HEK293 (cell line): ENCODE results near the gene FGF3.

Experiments
- YY1 ChIP-seq: fragments of 450-650 bp; formaldehyde crosslinking; IDR thresholded peaks from 2 replicates; pipeline ENCODE4 v1.5.1; 2018; ENCODE audit warnings: missing biosample characterization, missing genetic modification characterization
- ZBTB8A ChIP-seq: fragments of 450-650 bp; formaldehyde crosslinking; IDR thresholded peaks from 2 replicates; pipeline ENCODE4 v1.5.1; 2016; ENCODE audit warnings: missing biosample characterization, missing genetic modification characterization
- ZFHX2 ChIP-seq: fragments of 450-650 bp; formaldehyde crosslinking; conservative IDR thresholded peaks from 2 replicates; pipeline ENCODE4 v1.5.1; 2016; ENCODE audit warnings: missing biosample characterization, missing genetic modification characterization
- ZNF274 ChIP-seq, 2 experiments: fragments of 200-500 bp in 1 of 2; fragments of 450-650 bp in 1 of 2; sonication (Bioruptor generic) in 1 of 2; formaldehyde crosslinking in 1 of 2; IDR thresholded peaks; 2 replicates each; pipeline versions ENCODE4 v1.5.1 to v1.6.1; 2014 to 2016; ENCODE audit warnings: borderline replicate concordance in 1 of 2, inconsistent platforms in 1 of 2, low read length in 1 of 2, missing biosample characterization in 1 of 2, missing genetic modification characterization in 1 of 2
- ZNF335 ChIP-seq: fragments of 450-650 bp; formaldehyde crosslinking; conservative IDR thresholded peaks from 2 replicates; pipeline ENCODE4 v1.5.1; 2016; ENCODE audit warnings: missing biosample characterization, missing genetic modification characterization
- ZNF585B ChIP-seq: fragments of 450-650 bp; formaldehyde crosslinking; IDR thresholded peaks from 2 replicates; pipeline ENCODE4 v1.5.1; 2016; ENCODE audit warnings: missing biosample characterization, missing genetic modification characterization
- ZNF843 ChIP-seq: fragments of 450-650 bp; formaldehyde crosslinking; IDR thresholded peaks from 2 replicates; pipeline ENCODE4 v1.5.1; 2016; ENCODE audit warnings: missing biosample characterization, missing genetic modification characterization
- TF ChIP-seq, protein P1 (sequence below): fragments of 450-650 bp; formaldehyde crosslinking; IDR thresholded peaks from 2 replicates; pipeline ENCODE4 v1.5.1; 2016; ENCODE audit warnings: missing biosample characterization, missing genetic modification characterization
- TF ChIP-seq, protein P2 (sequence below): fragments of 450-650 bp; formaldehyde crosslinking; IDR thresholded peaks from 2 replicates; pipeline ENCODE4 v1.5.1; 2016; ENCODE audit warnings: missing biosample characterization, missing genetic modification characterization

DNA sequence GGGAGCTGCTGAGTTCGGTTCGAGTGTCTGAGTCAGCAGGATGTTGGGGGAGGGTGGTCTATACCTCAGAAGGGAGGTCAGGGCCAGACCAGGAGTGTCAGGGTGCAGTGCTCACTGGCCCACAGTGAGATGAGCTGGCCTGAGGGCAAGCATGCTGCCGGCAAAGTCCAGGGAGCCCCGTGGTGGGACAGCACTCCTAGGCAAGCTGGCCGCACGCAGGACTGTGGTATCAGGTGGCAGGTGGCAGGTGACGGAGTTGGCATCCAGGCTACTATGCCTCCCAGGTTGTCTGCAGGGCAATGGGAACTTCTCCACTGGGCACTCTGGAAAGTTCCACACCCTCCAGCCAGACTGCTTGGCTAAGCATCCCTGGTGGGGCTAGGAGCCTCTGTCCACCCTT, 4.8 kb downstream of the FGF3 start:
- TF ChIP-seq, protein P1, sequence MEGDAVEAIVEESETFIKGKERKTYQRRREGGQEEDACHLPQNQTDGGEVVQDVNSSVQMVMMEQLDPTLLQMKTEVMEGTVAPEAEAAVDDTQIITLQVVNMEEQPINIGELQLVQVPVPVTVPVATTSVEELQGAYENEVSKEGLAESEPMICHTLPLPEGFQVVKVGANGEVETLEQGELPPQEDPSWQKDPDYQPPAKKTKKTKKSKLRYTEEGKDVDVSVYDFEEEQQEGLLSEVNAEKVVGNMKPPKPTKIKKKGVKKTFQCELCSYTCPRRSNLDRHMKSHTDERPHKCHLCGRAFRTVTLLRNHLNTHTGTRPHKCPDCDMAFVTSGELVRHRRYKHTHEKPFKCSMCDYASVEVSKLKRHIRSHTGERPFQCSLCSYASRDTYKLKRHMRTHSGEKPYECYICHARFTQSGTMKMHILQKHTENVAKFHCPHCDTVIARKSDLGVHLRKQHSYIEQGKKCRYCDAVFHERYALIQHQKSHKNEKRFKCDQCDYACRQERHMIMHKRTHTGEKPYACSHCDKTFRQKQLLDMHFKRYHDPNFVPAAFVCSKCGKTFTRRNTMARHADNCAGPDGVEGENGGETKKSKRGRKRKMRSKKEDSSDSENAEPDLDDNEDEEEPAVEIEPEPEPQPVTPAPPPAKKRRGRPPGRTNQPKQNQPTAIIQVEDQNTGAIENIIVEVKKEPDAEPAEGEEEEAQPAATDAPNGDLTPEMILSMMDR (tag by site-specific recombination): no peak
- no peak for TF ChIP-seq ZNF335
- TF ChIP-seq ZNF585B: no peak
- no peak for TF ChIP-seq ZNF274 (IDR thresholded peaks at IDR 0.05; ENCODE audit: low read length)
- TF ChIP-seq ZNF274 (tag by site-specific recombination; IDR thresholded peaks at IDR 0.05; ENCODE audit: borderline replicate concordance): no peak
- no peak for TF ChIP-seq ZNF843
- TF ChIP-seq, protein P2, sequence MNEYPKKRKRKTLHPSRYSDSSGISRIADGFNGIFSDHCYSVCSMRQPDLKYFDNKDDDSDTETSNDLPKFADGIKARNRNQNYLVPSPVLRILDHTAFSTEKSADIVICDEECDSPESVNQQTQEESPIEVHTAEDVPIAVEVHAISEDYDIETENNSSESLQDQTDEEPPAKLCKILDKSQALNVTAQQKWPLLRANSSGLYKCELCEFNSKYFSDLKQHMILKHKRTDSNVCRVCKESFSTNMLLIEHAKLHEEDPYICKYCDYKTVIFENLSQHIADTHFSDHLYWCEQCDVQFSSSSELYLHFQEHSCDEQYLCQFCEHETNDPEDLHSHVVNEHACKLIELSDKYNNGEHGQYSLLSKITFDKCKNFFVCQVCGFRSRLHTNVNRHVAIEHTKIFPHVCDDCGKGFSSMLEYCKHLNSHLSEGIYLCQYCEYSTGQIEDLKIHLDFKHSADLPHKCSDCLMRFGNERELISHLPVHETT (tag by site-specific recombination): no peak
- TF ChIP-seq YY1 (tag by site-specific recombination): no peak
- no peak for TF ChIP-seq ZBTB8A (tag by site-specific recombination)
- TF ChIP-seq ZFHX2 (tag by site-specific recombination): no peak
